Right atrium auricular region (tissue), 2 donors: ENCODE results near the gene HYAL4. TPM values are rescaled to one million over a fixed set of nuclear protein-coding genes. Genes with fewer than 3 reads are reported as not detected.
"Not testable (repeated sequence)": the region's sequence is repeated elsewhere in the genome, so short reads cannot be mapped to it uniquely, and the experiment has no call there.

Experiments
- DNase-seq: peaks from one replicate; pipeline ENCODE4 v3.0.0-alpha.2; 2019; ENCODE audit warnings: low spot score
- H3K27ac ChIP-seq, 2 donors: fragments of 200-600 bp; sonication (generic); 1 replicate in 1 of 2; 2 replicates in 1 of 2; pipeline ENCODE4 v1.5.1; 2016 to 2019
- H3K27me3 ChIP-seq, 2 donors: fragments of 200-600 bp; sonication (generic); one replicate each; pipeline versions ENCODE4 v1.5.1 to v1.6.0; 2017 to 2019
- H3K36me3 ChIP-seq: fragments of 200-600 bp; sonication (generic); one replicate; pipeline ENCODE4 v1.5.1; 2016
- H3K4me1 ChIP-seq, 2 donors: fragments of 200-600 bp; sonication (generic); one replicate each; pipeline versions ENCODE4 v1.5.1 to v1.6.0; 2017 to 2019
- H3K4me3 ChIP-seq, 2 donors: fragments of 200-600 bp; sonication (generic); 1 replicate in 1 of 2; 2 replicates in 1 of 2; pipeline ENCODE4 v1.5.1; 2017 to 2019; ENCODE audit warnings: mild to moderate bottlenecking in 1 of 2, moderate library complexity in 1 of 2
- H3K9me3 ChIP-seq, 2 donors: fragments of 200-600 bp; sonication (generic); one replicate each; pipeline ENCODE4 v1.5.1; 2019
- CTCF ChIP-seq, 2 donors: fragments of 200-600 bp; sonication (generic); IDR thresholded peaks; one replicate each; pipeline ENCODE4 v1.5.1; 2019; ENCODE audit warnings: antibody characterized with exemption in 2 of 2
- total RNA-seq, 2 donors: library from RNA; depleted of rRNA; stranded (reverse); fragments of >200 nt; gene quantifications; one replicate each; pipeline ENCODE4 v1.1.0, GENCODE V29; 2016

Gene HYAL4
- total RNA-seq, 2 donors from 2014 or later: 0.28 TPM; not detected in 1

- H3K27ac ChIP-seq: no peak overlapping the region
- no peak for DNase-seq
- H3K4me1 ChIP-seq: no peaks in the 10 kb centered on the region
- H3K36me3 ChIP-seq: no peaks in the 10 kb centered on the region
- H3K27me3 ChIP-seq: no peaks in the 10 kb centered on the region
- H3K9me3 ChIP-seq: no peaks in the 10 kb centered on the region
- H3K4me3 ChIP-seq: no peak overlapping the region
- no peak for TF ChIP-seq CTCF (IDR thresholded peaks at IDR 0.05)
These were observed 851 bp downstream of the HYAL4 start for GRCh38 chr7:123845823-123846216.

- Histone ChIP-seq H3K4me3 (no peak overlapping the region), H3K27me3 (no peaks in the 10 kb centered on the region), H3K9me3 (no peaks in the 10 kb centered on the region), H3K4me1 (no peaks in the 10 kb centered on the region), H3K36me3 (no peaks in the 10 kb centered on the region), H3K27ac (no peak overlapping the region)
- no peak for DNase-seq
- no peak for TF ChIP-seq CTCF (IDR thresholded peaks at IDR 0.05)
These were observed 1.4 kb downstream of the HYAL4 start for GRCh38 chr7:123846217-123846891.

- no peaks in the 10 kb centered on the region for H3K36me3 ChIP-seq
- H3K27me3 ChIP-seq: no peaks in the 10 kb centered on the region
- no peak for DNase-seq
- H3K4me1 ChIP-seq: no peaks in the 10 kb centered on the region
- no peak overlapping the region for H3K4me3 ChIP-seq
- H3K9me3 ChIP-seq: no peaks in the 10 kb centered on the region
- H3K27ac ChIP-seq: no peak overlapping the region
- no peak for TF ChIP-seq CTCF (IDR thresholded peaks at IDR 0.05)
These were observed 2.9 kb downstream of the HYAL4 start for GRCh38 chr7:123847868-123848267.

GRCh38 chr7:123849855-123850254 lies 4.9 kb downstream of the HYAL4 start:
- no peaks in the 10 kb centered on the region for H3K9me3 ChIP-seq
- H3K4me3 ChIP-seq: no peak overlapping the region
- no peak overlapping the region for H3K27ac ChIP-seq
- no peaks in the 10 kb centered on the region for H3K36me3 ChIP-seq
- no peak for DNase-seq
- no peaks in the 10 kb centered on the region for H3K4me1 ChIP-seq
- no peak for TF ChIP-seq CTCF (IDR thresholded peaks at IDR 0.05)
- H3K27me3 ChIP-seq: no peaks in the 10 kb centered on the region

DNA sequence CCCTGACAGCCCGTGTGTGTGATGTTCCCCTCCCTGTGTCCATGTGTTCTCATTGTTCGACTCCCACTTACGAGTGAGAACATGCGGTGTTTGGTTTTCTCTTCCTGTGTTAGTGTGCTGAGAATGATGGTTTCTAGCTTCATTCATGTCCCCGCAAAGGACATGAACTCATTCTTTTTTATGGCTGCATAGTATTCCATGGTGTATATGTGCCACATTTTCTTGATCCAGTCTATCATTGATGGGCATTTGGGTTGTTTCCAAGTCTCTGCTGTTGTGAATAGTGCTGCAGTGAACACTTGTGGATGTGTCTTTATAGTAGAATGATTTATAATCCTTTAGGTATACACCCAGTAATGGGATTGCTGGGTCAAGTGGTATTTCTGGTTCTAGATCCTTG lies 6.4 kb downstream of the HYAL4 start:
- not testable (repeated sequence) for DNase-seq, H3K27ac ChIP-seq, H3K9me3 ChIP-seq, H3K4me3 ChIP-seq, H3K4me1 ChIP-seq, H3K36me3 ChIP-seq, H3K27me3 ChIP-seq

DNA sequence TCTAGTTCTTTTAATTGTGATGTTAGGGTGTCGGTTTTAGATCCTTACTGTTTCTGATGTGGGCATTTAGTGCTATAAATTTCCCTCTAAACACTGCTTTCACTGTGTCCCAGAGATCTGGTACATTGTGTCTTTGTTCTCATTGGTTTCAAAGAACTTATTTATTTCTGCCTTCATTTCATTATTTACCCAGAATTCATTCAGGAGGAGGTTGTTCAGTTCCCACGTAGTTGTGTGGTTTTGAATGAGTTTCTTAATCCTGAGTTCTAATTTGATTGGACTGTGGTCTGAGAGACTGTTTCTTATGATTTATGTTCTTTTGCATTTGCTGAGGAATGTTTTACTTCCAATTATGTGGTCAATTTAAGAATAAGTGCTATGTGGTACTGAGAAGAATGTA lies 9.3 kb downstream of the HYAL4 start:
- not testable (repeated sequence) for H3K9me3 ChIP-seq, H3K4me1 ChIP-seq, DNase-seq, H3K4me3 ChIP-seq, H3K27ac ChIP-seq, H3K27me3 ChIP-seq, H3K36me3 ChIP-seq

GRCh38 chr7:123856428-123856827 lies 11.5 kb downstream of the HYAL4 start:
- H3K27ac ChIP-seq, H3K9me3 ChIP-seq, H3K36me3 ChIP-seq, H3K4me3 ChIP-seq, H3K27me3 ChIP-seq, DNase-seq, H3K4me1 ChIP-seq: not testable (repeated sequence)
